ENCODE results near the gene TLE1.

The TLE1 gene

DNA sequence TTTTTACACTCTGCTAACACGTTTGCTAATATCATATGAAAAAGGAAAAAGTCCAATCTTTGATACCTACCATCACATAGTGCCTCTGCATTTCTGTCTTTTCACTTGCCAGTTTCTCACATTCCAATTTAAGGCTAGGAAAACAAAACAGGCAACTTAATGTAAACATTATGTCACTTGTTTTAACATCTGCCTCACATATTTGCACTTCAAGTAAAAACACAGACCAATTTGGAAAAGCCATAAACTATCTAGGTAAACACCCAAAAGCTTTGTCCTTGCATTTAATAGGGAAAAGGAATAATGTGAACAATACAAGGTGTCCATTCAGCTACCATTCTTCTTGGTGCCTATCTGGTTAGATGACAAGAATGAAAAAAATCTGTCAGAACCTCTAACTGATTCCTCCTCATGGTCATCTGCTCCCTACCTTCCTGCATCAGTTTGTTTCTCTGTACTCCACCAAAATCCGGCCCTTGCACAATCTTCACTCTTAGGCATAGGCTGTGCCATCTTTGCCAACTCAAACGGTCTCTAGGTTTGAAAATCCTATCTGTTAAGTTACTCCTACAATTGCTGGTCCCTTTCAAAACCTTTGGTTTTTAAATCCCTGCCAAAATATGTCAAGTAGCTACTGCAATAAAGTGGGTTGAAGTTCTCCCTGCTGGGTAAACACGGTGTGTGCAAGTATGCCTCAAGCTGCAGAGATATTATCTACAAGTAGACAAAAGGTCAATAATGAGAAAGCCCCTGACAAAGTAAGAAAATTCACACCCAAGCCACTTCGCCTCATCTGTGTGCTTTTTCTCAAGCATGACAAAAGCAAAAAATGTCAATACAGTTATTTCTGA, 3.4 kb downstream of the TLE1 start:
- no peak for DNase-seq

DNA sequence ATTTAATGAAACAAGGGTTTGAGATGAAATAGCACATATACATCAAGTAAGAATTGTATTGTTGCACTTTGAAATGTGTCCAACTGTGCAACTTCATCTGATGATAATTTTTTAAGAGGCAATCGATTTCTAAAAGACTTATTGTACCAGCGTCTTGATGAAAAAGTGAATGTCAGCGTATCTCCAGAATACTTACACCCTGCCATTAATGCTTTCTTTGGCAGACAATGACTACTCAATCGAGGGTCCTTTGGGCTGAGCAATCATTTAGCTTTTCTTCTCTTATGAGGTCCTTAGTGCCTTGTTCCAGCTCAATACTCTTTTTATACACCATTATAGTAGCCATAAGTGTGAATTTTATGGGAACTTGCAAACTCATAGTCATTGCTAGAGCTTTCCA, 4.7 kb downstream of the TLE1 start:
- DNase-seq, result no peak

GRCh38 chr9:81683704-81684103, 5.6 kb downstream of the TLE1 start:
- no peak for DNase-seq

GRCh38 chr9:81683238-81683637, 6.1 kb downstream of the TLE1 start:
- DNase-seq, result no peak

DNA sequence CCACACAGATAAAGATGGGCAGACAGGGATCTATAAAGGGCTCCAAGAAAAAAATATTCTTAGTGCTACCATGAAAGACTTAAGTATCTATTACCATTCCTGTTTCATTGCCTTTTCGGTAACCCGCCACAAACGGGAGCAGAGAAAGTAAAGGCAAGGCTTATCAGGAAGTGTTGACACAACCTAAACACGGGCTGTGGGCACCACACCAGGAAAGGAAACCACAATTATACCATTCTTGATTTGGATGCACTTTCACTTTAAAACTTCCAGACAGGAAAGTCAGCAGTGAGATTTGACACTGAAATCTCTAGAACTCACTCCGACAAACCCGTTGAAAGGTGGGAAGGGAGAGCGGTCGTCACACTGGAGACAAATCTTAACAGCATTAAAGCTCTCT, 6.5 kb downstream of the TLE1 start:
- DNase-seq, result no peak

DNA sequence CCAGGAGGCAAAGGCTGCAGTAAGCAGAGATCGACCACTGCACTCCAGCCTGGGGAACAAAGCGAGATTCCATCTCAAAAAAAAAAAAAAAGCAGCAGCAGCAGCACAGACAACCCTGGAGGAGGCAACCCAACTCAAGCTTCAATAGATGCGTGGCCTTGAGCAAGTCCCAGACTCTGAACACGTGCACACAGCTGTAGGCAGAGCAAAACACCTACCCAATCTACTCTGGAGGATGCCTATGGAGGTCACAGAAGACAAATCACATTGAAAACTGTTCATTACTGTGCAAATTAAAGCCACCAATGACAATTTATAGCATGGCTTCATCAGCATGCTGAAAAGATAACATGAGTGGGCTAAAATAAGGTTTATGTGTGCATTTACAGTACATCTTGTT, 7.2 kb downstream of the TLE1 start:
- no peak for DNase-seq

DNA sequence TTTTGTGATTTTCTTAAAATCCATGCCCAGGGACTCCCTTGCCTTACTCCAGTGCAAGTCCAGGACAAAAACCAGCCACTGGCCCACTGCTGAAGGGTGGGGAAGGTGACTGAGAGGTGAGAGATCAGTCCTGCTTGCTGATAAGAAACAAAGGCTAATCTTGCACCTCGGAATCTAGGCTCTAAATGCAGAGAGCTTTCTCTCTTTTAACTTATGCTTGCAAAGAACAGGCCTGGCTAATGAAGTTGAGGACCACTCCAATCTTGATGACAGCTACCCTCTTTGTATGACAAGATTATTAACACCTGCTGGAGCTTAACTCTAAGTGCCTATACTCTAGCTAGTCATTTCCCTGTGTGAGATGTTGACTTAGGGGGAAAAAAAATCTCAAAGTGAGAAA, 8.8 kb downstream of the TLE1 start:
- no peak for DNase-seq

- DNase-seq, result no peak
Measured at GRCh38 chr9:81680006-81680405, 9.3 kb downstream of the TLE1 start.

- no peak for DNase-seq
Measured at GRCh38 chr9:81678088-81678487, 11.3 kb downstream of the TLE1 start.

DNA sequence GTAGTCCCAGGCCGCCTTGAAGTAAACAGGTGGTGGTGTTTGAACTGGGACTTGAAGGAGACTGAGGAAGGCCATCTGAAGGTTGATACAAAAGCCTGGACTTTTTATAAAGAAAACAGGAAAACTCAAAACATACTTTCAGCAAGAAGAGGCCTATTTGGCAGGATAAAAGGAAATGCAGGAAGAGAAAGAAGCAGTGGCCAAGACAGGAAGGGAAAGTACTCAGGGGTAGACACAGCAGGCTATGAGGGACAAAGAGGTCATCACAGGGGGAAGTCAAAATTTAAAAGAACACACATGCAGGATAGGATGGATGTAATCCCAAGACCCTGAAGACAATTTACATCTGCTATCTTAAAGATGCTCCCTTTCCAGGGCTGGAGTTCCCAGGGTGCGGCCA, 13.0 kb downstream of the TLE1 start:
- no peak for DNase-seq

- DNase-seq, result no peak
Measured at GRCh38 chr9:81673310-81673709, 16.0 kb downstream of the TLE1 start.

GRCh38 chr9:81671880-81672280, 17.5 kb downstream of the TLE1 start:
- DNase-seq, result no peak

DNA sequence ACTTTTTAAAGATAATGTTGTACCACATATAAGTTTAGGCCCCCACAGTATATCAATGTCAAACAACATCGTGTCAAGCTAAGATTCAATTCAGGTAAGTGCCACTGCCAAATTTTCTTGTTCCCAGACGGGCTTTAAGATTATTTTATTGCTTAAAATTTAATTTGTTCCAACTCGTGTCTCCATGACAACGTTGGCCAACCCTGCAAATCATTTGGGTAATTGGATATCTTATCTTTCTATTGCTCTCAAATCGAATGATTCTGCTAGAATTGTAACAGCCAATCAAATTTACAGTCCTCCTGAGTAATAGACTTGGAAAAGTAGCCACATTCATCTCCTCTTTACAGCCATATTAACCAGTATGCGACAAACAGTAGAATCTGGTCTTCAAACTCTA, 19.5 kb downstream of the TLE1 start:
- no peak for DNase-seq

DNA sequence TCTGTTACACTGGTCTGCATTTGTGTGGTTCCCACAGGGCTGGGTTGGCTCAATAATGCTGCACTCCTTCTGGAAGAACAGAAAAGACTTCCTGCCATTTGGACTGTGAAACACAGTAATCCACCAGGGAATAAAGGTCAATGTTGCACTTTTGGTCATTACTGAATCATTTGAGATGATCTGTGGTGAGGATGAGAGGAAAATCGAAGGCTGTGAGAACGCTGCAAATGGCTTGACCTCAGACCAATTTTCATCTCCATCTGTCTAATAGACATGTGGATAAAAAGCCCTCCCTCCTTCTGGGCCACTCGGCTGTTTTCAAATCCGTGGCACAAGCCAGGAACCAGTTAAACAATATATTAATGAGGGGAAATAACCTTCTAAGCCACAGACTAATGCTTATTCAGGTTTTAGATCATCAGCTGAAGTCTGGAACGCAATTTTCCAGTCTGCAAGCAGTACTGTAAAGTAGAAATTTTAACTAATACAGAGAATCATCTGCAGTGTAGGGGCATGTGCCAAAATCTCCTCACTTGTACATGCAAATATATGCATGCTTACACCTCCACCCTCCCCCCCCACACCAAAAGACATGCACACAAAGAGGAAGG, 20.2 kb downstream of the TLE1 start:
- no peak for DNase-seq

DNA sequence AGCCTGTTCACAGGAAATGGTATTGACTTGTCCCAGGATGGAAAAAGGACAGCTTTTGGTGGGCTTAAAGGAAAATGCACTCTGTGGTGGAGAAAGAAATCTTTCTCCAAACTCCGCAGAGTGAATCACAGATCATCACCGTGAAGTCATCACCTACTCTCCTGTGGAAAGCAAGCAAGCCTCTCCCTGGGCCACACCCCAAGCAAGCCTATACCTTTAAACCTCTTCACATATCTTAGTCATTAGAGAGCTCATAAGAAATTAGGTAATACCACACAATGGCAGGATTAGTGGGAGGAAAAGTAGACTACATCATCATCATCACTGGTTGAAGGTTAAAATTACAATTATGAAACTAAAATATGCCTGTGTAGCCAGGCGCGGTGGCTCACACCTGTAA, 23.2 kb downstream of the TLE1 start:
- no peak for DNase-seq

GRCh38 chr9:81665322-81665871, 23.9 kb downstream of the TLE1 start:
- DNase-seq, result no peak

GRCh38 chr9:81664638-81665222, 24.6 kb downstream of the TLE1 start:
- DNase-seq, result no peak

GRCh38 chr9:81661339-81661738, 28.0 kb downstream of the TLE1 start:
- DNase-seq, result no peak

DNA sequence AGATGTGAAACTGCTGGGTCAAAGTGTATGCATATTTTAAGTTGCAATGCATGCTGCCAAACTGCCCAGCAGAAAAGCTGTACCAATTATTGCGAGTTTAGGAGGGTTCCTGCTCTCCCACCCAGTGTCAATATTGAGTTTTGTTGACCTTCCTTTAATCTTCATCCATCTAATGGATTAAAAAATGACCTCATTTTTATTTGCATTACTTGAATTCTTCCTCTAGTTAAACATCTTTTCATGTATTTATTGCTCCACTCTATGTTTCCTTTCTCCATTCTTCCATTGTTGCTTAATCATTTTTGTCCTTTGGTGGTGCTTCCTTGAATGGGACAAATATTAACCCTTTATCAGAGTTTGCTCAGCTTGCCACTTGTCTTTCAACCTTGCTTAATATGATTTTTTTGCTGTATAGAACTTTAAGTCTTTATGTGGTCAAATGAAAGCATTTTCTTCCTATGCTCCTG, 32.4 kb downstream of the TLE1 start:
- no peak for DNase-seq

GRCh38 chr9:81656004-81656403, 33.3 kb downstream of the TLE1 start:
- DNase-seq, result no peak

- DNase-seq, result no peak
Measured at GRCh38 chr9:81653240-81653639, 36.1 kb downstream of the TLE1 start.

GRCh38 chr9:81652058-81652687, 37.2 kb downstream of the TLE1 start:
- DNase-seq, result no peak
